Measurements from ENCODE around the gene NEIL3. TPM values are rescaled to one million over a fixed set of nuclear protein-coding genes. Genes with fewer than 3 reads are reported as not detected.

NEIL3 gene
- total RNA-seq, 2 experiments from 2014 or later, result 0.22 to 0.25 TPM

GRCh38 chr4:177332119-177332518 lies 22.4 kb downstream of the NEIL3 start:
- TF ChIP-seq CTCF (IDR thresholded peaks at IDR 0.05), result no peak

GRCh38 chr4:177339477-177340374 lies 30.1 kb downstream of the NEIL3 start:
- H3K36me3 Mint-ChIP-seq (ENCODE audit: low read depth), result no peaks in the 10 kb centered on the region
- intact Hi-C loops (cut with DNase I, micrococcal nuclease), result loop anchor here (1.0 to 5.0 kb wide), 3 partner anchors 89 to 962 kb away; no protein-coding TSS in a partner anchor
- H3K4me3 Mint-ChIP-seq, result no peak overlapping the region
- Histone ChIP-seq H3K27me3 (ENCODE audit: control insufficient read depth in 1 of 2, insufficient read depth in 2 of 2, low read length in 2 of 2) (no peaks in the 10 kb centered on the region), H3K4me3 (ENCODE audit: low read length) (no peak overlapping the region), H3K4me1 (ENCODE audit: insufficient read depth, low read length) (no peaks in the 10 kb centered on the region), H3K36me3 (ENCODE audit: insufficient read depth, low read length) (no peaks in the 10 kb centered on the region), H3K9me3 (ENCODE audit: control insufficient read depth in 1 of 2, insufficient read depth in 1 of 2, low read length in 2 of 2) (no peaks in the 10 kb centered on the region), H3K27ac (ENCODE audit: low read depth in 1 of 2, low read length in 2 of 2) (no peak overlapping the region)
- CTCF ChIA-PET, result interaction anchor here (0.6 to 4.9 kb wide), 3 partner anchors 31 to 90 kb away, joined by 3 to 26 read pairs (median 5); no protein-coding TSS in a partner anchor
- H3K27ac Mint-ChIP-seq, result no peak overlapping the region
- ATAC-seq (ENCODE audit: poor library complexity) (peak; percentile 91), DNase-seq (peak in 3 of 14 experiments; percentile 61 to 63 (median 62))
- POLR2A ChIA-PET, result interaction anchor here (1.4 to 1.6 kb wide), 2 partner anchors 31 to 90 kb away, joined by 3 to 6 read pairs; partner anchors contain the start of gene NEIL3
- H3K27me3 Mint-ChIP-seq, result no peaks in the 10 kb centered on the region
- H3K4me1 Mint-ChIP-seq (ENCODE audit: low read depth), result peaks cover 9% of the 10 kb centered on the region
- peak; percentile 66 for TF ChIP-seq CTCF (IDR thresholded peaks at IDR 0.05)
- no peaks in the 10 kb centered on the region for H3K9me3 Mint-ChIP-seq

More at GRCh38 chr4:177332119-177332518, 22.4 kb downstream of the NEIL3 start:
- Histone ChIP-seq H3K4me3 (ENCODE audit: low read length) (no peak overlapping the region), H3K27me3 (ENCODE audit: control insufficient read depth in 1 of 2, insufficient read depth in 2 of 2, low read length in 2 of 2) (no peaks in the 10 kb centered on the region), H3K36me3 (ENCODE audit: insufficient read depth, low read length) (no peaks in the 10 kb centered on the region), H3K27ac (ENCODE audit: low read depth in 1 of 2, low read length in 2 of 2) (no peak overlapping the region), H3K4me1 (ENCODE audit: insufficient read depth, low read length) (no peaks in the 10 kb centered on the region), H3K9me3 (ENCODE audit: control insufficient read depth in 1 of 2, insufficient read depth in 1 of 2, low read length in 2 of 2) (peaks cover 0 to 3% of the 10 kb centered on the region in 2 experiments)
- POLR2A ChIA-PET, result no interaction called here
- no peaks in the 10 kb centered on the region for H3K36me3 Mint-ChIP-seq (ENCODE audit: low read depth)
- intact Hi-C loops (cut with DNase I, micrococcal nuclease), result no loop called here
- CTCF ChIA-PET, result no interaction called here
- H3K4me3 Mint-ChIP-seq, result no peak overlapping the region
- DNase-seq (no peak), ATAC-seq (ENCODE audit: poor library complexity) (no peak)
- peaks cover 2% of the 10 kb centered on the region for H3K9me3 Mint-ChIP-seq
- H3K27me3 Mint-ChIP-seq, result no peaks in the 10 kb centered on the region
- H3K27ac Mint-ChIP-seq, result no peak overlapping the region
- peaks cover 9% of the 10 kb centered on the region for H3K4me1 Mint-ChIP-seq (ENCODE audit: low read depth)

GRCh38 chr4:177348348-177348747 lies 38.7 kb downstream of the NEIL3 start:
- CTCF ChIA-PET, result no interaction called here
- no peak for ATAC-seq (ENCODE audit: poor library complexity)
- Histone ChIP-seq H3K9me3 (ENCODE audit: control insufficient read depth in 1 of 2, insufficient read depth in 1 of 2, low read length in 2 of 2) (no peaks in the 10 kb centered on the region), H3K27ac (ENCODE audit: low read depth in 1 of 2, low read length in 2 of 2) (no peak overlapping the region), H3K4me3 (ENCODE audit: low read length) (no peak overlapping the region), H3K36me3 (ENCODE audit: insufficient read depth, low read length) (no peaks in the 10 kb centered on the region), H3K4me1 (ENCODE audit: insufficient read depth, low read length) (no peaks in the 10 kb centered on the region), H3K27me3 (ENCODE audit: control insufficient read depth in 1 of 2, insufficient read depth in 2 of 2, low read length in 2 of 2) (no peaks in the 10 kb centered on the region)
- DNase-seq, result no peak
- no peak overlapping the region for H3K4me3 Mint-ChIP-seq
- POLR2A ChIA-PET, result no interaction called here
- no peaks in the 10 kb centered on the region for H3K4me1 Mint-ChIP-seq (ENCODE audit: low read depth)
- H3K9me3 Mint-ChIP-seq, result no peaks in the 10 kb centered on the region
- H3K27me3 Mint-ChIP-seq, result no peaks in the 10 kb centered on the region
- no peaks in the 10 kb centered on the region for H3K36me3 Mint-ChIP-seq (ENCODE audit: low read depth)
- intact Hi-C loops (cut with DNase I, micrococcal nuclease), result no loop called here
- no peak for TF ChIP-seq CTCF (IDR thresholded peaks at IDR 0.05)
- H3K27ac Mint-ChIP-seq, result no peak overlapping the region
